OCI-LY1 (cell line): ENCODE measurements around the gene CELF4.

ENCODE experiments used
- CTCF ChIP-seq: fragments of 200-600 bp; sonication (generic), shearing (Covaris generic); IDR thresholded peaks from 2 replicates; pipeline ENCODE4 v1.5.1; 2017; ENCODE audit warnings: mild to moderate bottlenecking, antibody characterized with exemption, low read length, moderate library complexity, mixed read lengths
- EZH2 ChIP-seq: fragments of 200-600 bp; sonication (generic), shearing (Covaris generic); IDR thresholded peaks from 2 replicates; pipeline ENCODE4 v1.8.0; 2017; ENCODE audit warnings: borderline replicate concordance, mixed run types, mild to moderate bottlenecking, antibody characterized with exemption, low read length, moderate library complexity, mixed read lengths

DNA sequence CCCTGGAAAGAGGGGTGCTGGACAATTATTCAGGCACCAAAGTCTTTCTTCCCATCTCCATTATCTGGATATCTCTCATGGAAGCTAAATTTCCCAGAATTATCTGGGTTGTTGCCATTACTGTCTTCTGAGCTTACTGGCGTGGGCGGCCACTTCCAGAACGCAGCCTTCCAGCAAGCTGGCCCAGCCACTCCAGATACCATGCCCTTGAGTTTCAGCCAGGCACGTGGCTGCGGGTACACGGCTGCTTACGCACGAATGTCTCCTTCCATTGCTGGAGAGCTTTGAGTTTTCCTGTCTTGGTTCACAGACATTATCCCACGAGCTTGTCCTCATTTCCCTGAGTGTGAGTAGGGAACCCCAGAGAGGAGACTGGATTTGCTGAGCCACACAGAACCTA, 32.7 kb downstream of the CELF4 start:
- TF ChIP-seq CTCF (no peak), EZH2 (no peak)
